ENCODE measurements around the gene EFTUD2. TPM values are rescaled to one million over a fixed set of nuclear protein-coding genes. Genes with fewer than 3 reads are reported as not detected.

The EFTUD2 gene
- total RNA-seq, 1 donor from 2014 or later = 111 TPM

DNA sequence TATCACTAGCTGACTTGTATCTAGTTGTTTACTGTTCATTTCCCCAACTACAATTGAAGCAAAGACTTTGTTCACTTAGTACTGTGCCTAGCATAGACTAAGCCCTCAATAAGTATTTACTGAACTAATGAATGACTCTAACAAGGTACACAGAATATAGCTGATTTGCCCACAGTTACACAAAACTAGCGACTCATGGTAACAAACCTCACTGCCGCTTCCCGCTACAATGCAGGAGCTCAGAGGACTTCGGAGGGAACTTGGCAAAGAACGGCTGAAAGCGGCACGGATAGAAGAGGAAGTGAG, 524 bp downstream of the EFTUD2 start:
- FAIRE-seq (no peak), DNase-seq (ENCODE audit: low spot score in 2 of 2) (no peak)

DNA sequence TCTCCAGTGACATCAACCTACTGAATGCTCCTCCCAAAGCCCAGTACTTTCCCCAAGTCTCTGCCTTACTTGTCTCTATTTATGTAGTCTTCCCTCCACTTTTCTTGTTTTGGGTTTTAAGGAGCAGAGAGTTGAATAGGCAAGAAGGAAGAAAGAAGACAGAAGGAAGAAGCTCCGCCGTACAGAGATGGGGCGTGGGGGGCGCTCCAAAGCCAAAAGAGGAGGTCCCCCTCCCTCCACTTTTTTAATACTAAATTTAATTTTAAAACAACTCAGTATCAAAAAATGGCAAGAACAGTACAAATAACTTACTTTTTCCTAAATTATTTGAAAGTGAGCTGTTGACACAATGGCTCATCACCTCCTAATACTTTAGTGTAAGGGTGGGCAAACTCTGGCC, 4.6 kb downstream of the EFTUD2 start:
- FAIRE-seq (no peak), DNase-seq (ENCODE audit: low spot score in 2 of 2) (no peak)

- FAIRE-seq (no peak), DNase-seq (ENCODE audit: low spot score in 2 of 2) (no peak)
These were observed 7.0 kb downstream of the EFTUD2 start for GRCh38 chr17:44892250-44892649.

GRCh38 chr17:44889003-44889402, 10.2 kb downstream of the EFTUD2 start:
- DNase-seq (ENCODE audit: low spot score in 2 of 2) = no peak
- no peak for FAIRE-seq

- DNase-seq (ENCODE audit: low spot score in 2 of 2) (no peak), FAIRE-seq (no peak)
These were observed 11.0 kb downstream of the EFTUD2 start for GRCh38 chr17:44887971-44888954.

DNA sequence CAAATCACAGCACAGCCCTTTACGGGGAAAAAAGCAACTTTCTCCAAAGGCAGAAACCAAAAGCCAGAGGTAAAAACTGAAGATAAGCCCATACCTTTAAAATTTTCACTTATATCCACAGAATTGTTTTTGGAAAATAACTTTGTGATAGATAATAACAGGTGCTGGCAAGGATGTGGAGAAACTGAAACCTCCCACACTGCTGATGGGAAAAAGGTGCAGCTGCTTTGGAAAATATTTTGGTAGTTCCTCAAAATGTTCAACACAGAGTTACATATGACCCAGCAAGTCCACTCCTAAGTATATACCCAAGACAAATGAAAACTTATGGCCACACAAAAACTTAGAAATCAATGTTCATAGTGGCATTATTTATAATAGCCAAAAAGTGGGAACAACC, 12.2 kb downstream of the EFTUD2 start:
- DNase-seq (ENCODE audit: low spot score in 2 of 2) (no peak), FAIRE-seq (no peak)

- no peak for DNase-seq (ENCODE audit: low spot score in 2 of 2)
- FAIRE-seq = no peak
These were observed 14.3 kb downstream of the EFTUD2 start for GRCh38 chr17:44884941-44885340.

- FAIRE-seq (no peak), DNase-seq (ENCODE audit: low spot score in 2 of 2) (no peak)
These were observed 18.1 kb downstream of the EFTUD2 start for GRCh38 chr17:44881145-44881544.

- FAIRE-seq = no peak
- no peak for DNase-seq (ENCODE audit: low spot score in 2 of 2)
These were observed 19.2 kb downstream of the EFTUD2 start for GRCh38 chr17:44880062-44880461.

DNA sequence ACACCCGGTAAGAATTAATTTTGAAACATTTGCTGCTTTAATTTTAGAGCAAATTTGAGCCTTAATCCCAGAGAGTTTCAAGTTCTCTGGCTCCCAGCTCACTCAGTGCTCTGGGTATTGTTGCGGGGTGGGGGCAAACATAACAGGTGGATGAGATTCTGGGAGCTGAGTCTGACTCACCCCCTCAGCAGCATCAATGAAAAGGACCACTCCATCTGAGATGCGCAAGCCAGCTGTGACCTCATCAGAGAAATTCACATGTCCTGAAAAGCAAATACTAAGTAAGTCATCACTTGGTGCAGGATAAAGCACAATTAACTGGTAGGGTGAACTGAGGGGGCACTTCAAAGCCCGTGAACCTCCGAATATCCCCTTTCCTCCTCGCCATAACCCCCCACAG, 19.9 kb downstream of the EFTUD2 start:
- FAIRE-seq (no peak), DNase-seq (ENCODE audit: low spot score in 2 of 2) (no peak)

DNA sequence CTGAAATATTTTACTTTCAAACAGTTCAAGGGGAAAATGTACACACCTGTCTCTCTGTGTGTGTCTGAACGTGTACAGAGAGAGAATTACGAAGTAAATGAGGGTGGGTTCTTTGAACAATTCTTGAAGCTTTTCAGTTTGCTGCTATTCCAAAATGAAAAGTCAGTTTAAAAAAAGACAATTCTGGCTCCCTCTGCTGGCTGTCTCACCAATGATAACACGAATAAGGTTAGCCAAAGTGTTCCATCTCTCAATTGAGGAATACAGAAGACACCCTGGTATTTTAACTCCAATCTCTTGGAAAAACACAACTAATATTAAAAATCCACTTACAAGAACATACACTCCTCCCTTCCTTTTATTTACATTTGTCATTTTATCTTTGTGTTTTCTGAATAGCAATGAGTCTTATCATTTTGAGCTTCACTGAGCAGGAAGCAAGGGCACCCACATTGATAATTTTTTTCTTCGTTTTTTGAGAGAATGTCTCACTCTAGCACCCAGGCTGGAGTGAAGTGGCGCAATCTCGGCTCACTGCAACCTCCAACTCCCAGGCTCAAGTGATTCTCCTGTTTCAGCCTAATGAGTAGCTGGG, 20.5 kb downstream of the EFTUD2 start:
- no peak for FAIRE-seq
- DNase-seq (ENCODE audit: low spot score in 2 of 2) = peak in 1 of 2 donors; percentile 47

- DNase-seq (ENCODE audit: low spot score in 2 of 2) = no peak
- no peak for FAIRE-seq
These were observed 22.1 kb downstream of the EFTUD2 start for GRCh38 chr17:44877121-44877520.

GRCh38 chr17:44875761-44876160, 23.5 kb downstream of the EFTUD2 start:
- DNase-seq (ENCODE audit: low spot score in 2 of 2) (no peak), FAIRE-seq (no peak)

DNA sequence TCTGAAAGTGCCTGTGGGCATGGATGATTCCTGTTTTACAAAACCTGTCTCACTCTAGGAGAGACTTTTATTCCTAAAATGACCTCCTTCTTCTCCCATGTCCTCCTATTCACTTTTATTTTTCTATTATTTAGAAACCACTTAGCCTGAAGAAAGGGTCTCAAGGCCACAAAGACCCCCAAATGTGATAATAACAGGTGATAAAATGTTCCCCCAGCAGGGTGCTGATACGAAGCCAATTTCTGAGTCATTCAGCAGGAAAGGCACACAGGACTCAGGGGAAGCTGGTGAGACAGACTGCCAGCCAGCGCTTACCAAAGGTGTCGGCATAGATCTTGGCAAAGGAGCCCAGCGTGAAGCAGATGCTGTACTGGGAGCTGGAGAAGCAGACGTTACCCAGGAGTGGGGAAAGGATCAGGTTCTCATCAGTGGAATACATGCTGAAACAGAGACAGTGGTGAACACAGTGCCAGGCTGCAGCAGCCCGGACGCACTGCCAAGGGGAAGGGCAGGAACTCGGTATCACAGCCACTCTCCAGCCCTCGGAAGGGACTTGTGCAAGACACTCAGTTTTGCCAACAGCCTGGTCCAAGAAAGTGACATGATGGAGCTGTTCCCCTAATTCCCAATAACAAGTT, 27.0 kb downstream of the EFTUD2 start:
- DNase-seq (ENCODE audit: low spot score in 2 of 2) (no peak), FAIRE-seq (no peak)

DNA sequence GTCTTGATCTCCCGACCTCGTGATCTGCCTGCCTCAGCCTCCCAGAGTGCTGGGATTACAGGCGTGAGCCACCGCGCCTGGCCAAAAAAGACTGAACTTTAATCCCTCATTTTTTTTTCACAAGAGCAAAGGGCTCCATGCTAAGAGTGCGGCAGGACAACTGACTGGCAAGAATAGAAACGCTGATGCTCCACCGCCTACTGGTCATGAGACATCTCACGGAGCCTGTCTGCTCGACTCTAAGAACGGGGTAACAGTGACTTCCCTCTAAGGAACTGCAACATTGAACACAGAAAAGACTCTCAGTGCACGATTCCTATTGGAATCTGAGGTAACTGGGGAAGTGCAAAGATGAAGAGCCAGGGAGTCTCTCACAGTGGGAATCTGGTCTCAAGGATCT, 27.7 kb downstream of the EFTUD2 start:
- FAIRE-seq = no peak
- DNase-seq (ENCODE audit: low spot score in 2 of 2) = no peak

- FAIRE-seq (no peak), DNase-seq (ENCODE audit: low spot score in 2 of 2) (no peak)
These were observed 31.4 kb downstream of the EFTUD2 start for GRCh38 chr17:44867841-44868240.

GRCh38 chr17:44865931-44866330, 33.3 kb downstream of the EFTUD2 start:
- FAIRE-seq = no peak
- DNase-seq (ENCODE audit: low spot score in 2 of 2) = no peak

DNA sequence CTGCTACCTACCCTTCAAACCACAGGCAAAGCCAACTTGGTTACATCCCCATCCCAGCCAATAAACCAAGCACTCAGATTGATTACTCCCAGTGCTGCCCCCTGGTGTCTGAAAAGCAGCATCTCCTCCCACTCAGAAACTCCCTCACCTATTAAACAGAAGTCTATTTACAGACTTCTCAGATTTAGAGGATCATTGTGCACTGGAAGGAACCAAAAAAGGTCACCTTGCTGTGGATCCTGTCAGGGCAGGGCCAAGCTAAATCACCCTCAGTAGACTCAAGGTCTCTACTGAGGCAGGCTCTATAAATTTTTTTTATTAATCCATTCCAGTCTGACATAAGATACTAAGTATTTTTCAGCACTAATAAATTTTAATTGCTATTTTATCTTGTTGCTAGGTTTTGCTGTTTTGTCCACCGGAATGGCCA, 34.0 kb downstream of the EFTUD2 start:
- DNase-seq (ENCODE audit: low spot score in 2 of 2) (peak; percentile 28 to 59), FAIRE-seq (no peak)

DNA sequence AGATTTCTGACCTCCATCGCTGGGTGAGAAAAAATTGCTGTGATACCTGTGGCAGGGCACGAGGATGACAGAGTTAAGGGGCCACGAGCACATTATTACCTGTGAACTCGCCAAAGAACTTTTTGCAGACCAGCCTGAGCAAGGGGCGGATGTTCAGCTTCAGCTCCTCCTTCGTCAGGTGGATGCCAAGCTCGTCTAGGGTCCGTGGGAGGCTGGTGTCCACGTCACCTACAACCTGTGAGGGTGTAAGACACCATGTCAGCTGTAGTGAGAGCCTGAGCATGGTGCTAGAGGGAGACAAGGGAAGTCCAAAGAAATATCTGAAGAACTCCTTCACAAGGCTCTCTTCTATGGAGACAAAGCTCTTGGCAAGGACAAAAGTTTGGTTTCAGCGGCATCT, 34.4 kb downstream of the EFTUD2 start:
- DNase-seq (ENCODE audit: low spot score in 2 of 2) (no peak), FAIRE-seq (no peak)

DNA sequence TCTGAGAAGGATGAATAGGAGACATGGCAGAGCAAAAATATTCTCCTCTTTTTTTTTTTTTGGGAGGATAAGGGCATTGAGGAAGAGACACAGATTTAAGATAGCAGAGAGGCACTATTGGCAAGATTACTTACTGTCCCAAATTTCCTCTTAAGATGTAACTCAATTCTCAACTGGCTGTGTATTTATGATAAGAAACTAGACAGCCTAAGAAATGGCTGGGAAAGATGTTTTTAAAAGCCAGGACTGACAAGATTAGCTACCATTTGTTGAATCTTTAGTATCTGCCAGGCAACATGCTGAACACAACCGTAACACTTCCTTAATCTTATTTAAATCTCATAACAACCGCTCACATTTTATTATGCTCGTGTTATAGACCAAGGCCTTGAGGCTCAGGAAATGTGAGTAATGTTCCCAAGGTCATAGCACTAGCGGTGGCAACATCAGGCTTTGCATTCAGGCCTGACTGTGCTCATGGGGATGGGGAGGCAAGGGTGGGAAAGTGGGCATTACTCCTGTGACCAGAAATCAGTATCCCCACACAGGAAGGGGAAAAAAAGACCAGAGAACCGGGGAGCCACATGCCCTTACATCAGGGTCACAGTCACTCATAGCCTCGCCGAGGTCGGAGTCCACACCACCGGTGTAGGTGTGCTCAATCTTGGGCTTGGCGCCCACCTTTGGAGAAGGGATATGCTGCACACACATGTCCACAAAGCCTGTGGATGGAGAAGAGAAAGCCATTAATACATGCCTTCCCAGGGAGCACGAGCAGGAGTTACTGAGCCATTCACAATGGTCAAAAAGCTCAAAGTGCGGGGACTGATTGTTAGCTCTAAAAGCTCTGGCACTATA, 36.0 kb downstream of the EFTUD2 start:
- DNase-seq (ENCODE audit: low spot score in 2 of 2) (no peak), FAIRE-seq (no peak)
